HCT116 (cell line): Measurements from ENCODE around the gene CLEC19A. TPM values are rescaled to one million over a fixed set of nuclear protein-coding genes. Genes with fewer than 3 reads are reported as not detected.
A peak's percentile ranks its signal among the peaks of the same experiment; 100 is the strongest.

Source experiments
- ATAC-seq: fragments of 200-7000 bp; cut with Tn5 transposase; 2 replicates; pipeline ENCODE4 v1.9.1; 2020; ENCODE audit warnings: mild to moderate bottlenecking, moderate library complexity
- BruUV-seq: library from RNA; stranded (reverse); fragments of 400-500 nt; replicated peaks from 2 replicates; lab custom pipeline; 2021; lab: Mats Ljungman, UMichigan
- CTCF ChIA-PET: fragments of 300-600 bp; sonication (Branson Sonifier 250); formaldehyde crosslinking; loops from one replicate; lab custom pipeline; 2021; ENCODE audit warnings: antibody characterized with exemption; lab: Charles Lee
- POLR2A ChIA-PET: fragments of 300-600, 350-600 bp; sonication (Branson Sonifier 250); formaldehyde crosslinking; loops from one replicate; lab custom pipeline; 2021; ENCODE audit warnings: antibody characterized with exemption; lab: Charles Lee
- RAD21 ChIA-PET, 2 experiments: fragments of 300-600 bp; sonication (Branson Sonifier 250); formaldehyde crosslinking; loops; one replicate each; lab custom pipeline; 2023; ENCODE audit warnings: low total read pairs in 2 of 2; ENCODE audit not compliant: uncharacterized antibody in 2 of 2, unreplicated experiment in 2 of 2, low non-redundant PET in 1 of 2; lab: Charles Lee
- DNase-seq: peaks from one replicate; pipeline ENCODE4 v3.0.0-alpha.2; 2010; ENCODE audit warnings: low read depth, low spot score
- H2AFZ ChIP-seq: fragments of 200-600 bp; shearing (Covaris generic), sonication (generic); 2 replicates; pipeline ENCODE4 v1.6.1; 2017; ENCODE audit warnings: low read depth, mixed run types, mixed read lengths, antibody characterized with exemption, low read length; ENCODE audit not compliant: poor library complexity, severe bottlenecking
- H3K27ac ChIP-seq: 2 replicates; pipeline ENCODE4 v1.5.1; 2012; ENCODE audit warnings: low read depth, low read length
- H3K27me3 ChIP-seq: fragments of 200-600 bp; sonication (generic); 2 replicates; pipeline ENCODE4 v1.6.1; 2016; ENCODE audit warnings: mixed run types, low read length, mixed read lengths; ENCODE audit not compliant: insufficient read depth
- H3K36me3 ChIP-seq, 2 experiments: fragments of 200-500 bp in 1 of 2; fragments of 200-600 bp in 1 of 2; sonication (Bioruptor generic) in 1 of 2; sonication (generic) in 1 of 2; 2 replicates each; pipeline versions ENCODE4 v1.5.1 to v1.6.1; 2014 to 2016; ENCODE audit warnings: low read length in 2 of 2, inconsistent platforms in 1 of 2, mixed read lengths in 1 of 2, mixed run types in 1 of 2; ENCODE audit not compliant: insufficient read depth in 2 of 2, control insufficient read depth in 1 of 2
- H3K4me1 ChIP-seq, 2 experiments: fragments of 200-600 bp in 1 of 2; sonication (generic) in 1 of 2; 2 replicates each; pipeline versions ENCODE4 v1.5.1 to v1.6.1; 2012 to 2017; ENCODE audit warnings: low read length in 2 of 2, inconsistent platforms in 1 of 2, mild to moderate bottlenecking in 1 of 2, mixed read lengths in 1 of 2, mixed run types in 1 of 2, moderate library complexity in 1 of 2; ENCODE audit not compliant: insufficient read depth in 2 of 2, control insufficient read depth in 1 of 2
- H3K4me2 ChIP-seq: fragments of 200-600 bp; sonication (generic); 2 replicates; pipeline ENCODE4 v1.6.1; 2017; ENCODE audit warnings: mixed run types, low read length, mixed read lengths
- H3K4me3 ChIP-seq, 2 experiments: fragments of 200-600 bp in 1 of 2; sonication (generic) in 1 of 2; replicated peaks in 1 of 2; 2 replicates each; pipeline ENCODE4 v1.5.1; 2011 to 2016; ENCODE audit warnings: low read length in 2 of 2, control low read depth in 1 of 2, low read depth in 1 of 2, mild to moderate bottlenecking in 1 of 2, mixed read lengths in 1 of 2, mixed run types in 1 of 2
- H3K79me2 ChIP-seq: fragments of 200-600 bp; sonication (generic); 2 replicates; pipeline ENCODE4 v1.6.1; 2017; ENCODE audit warnings: mild to moderate bottlenecking, mixed run types, low read length, moderate library complexity, mixed read lengths; ENCODE audit not compliant: insufficient read depth
- H3K9ac ChIP-seq: fragments of 200-600 bp; sonication (generic); 2 replicates; pipeline ENCODE4 v1.6.1; 2016; ENCODE audit warnings: low read length, mixed read lengths
- H3K9me2 ChIP-seq: fragments of 200-600 bp; sonication (generic), shearing (Covaris generic); 2 replicates; pipeline ENCODE4 v1.6.1; 2017; ENCODE audit warnings: mixed run types, mild to moderate bottlenecking, moderate library complexity; ENCODE audit not compliant: insufficient read depth
- H3K9me3 ChIP-seq, 2 experiments: fragments of 200-500 bp in 1 of 2; fragments of 200-600 bp in 1 of 2; sonication (Bioruptor generic) in 1 of 2; sonication (generic) in 1 of 2; 2 replicates each; pipeline ENCODE4 v1.6.1; 2014 to 2017; ENCODE audit warnings: low read length in 2 of 2, mixed read lengths in 2 of 2, inconsistent platforms in 1 of 2, low read depth in 1 of 2, mild to moderate bottlenecking in 1 of 2, mixed run types in 1 of 2, moderate library complexity in 1 of 2; ENCODE audit not compliant: control insufficient read depth in 1 of 2, insufficient read depth in 1 of 2
- H4K20me1 ChIP-seq: fragments of 200-600 bp; sonication (generic), shearing (Covaris generic); 2 replicates; pipeline ENCODE4 v1.6.1; 2017; ENCODE audit warnings: mixed run types, mild to moderate bottlenecking, moderate library complexity; ENCODE audit not compliant: insufficient read depth
- JUND ChIP-seq: IDR thresholded peaks from 2 replicates; pipeline ENCODE4 v1.6.1; 2012
- ZFX ChIP-seq: fragments of 450-650 bp; IDR thresholded peaks from 2 replicates; pipeline ENCODE4 v1.6.1; 2017
- intact Hi-C: fragments of 100-400 bp; cut with micrococcal nuclease; formaldehyde crosslinking; loops from 2 replicates; pipeline ENCODE4 v1.10.0; 2022
- total RNA-seq: library from RNA; stranded (reverse); gene quantifications from one replicate; pipeline ENCODE4 v1.2.1, GENCODE V29; 2021; ENCODE audit not compliant: unreplicated experiment
- TF ChIP-seq, protein P1 (sequence below): IDR thresholded peaks from 2 replicates; pipeline ENCODE4 v1.6.1; 2012
- TF ChIP-seq, protein P2 (sequence below): IDR thresholded peaks from 2 replicates; pipeline ENCODE4 v1.6.1; 2012; ENCODE audit warnings: low read depth
- TF ChIP-seq, protein P3 (sequence below), 3 experiments: fragments of 200-600 bp in 1 of 3; sonication (generic) in 1 of 3; IDR thresholded peaks in 2 of 3; conservative IDR thresholded peaks in 1 of 3; 2 replicates each; pipeline ENCODE4 v1.5.1; 2012 to 2017; ENCODE audit warnings: low read depth in 2 of 3, low read length in 2 of 3, antibody characterized with exemption in 1 of 3, borderline replicate concordance in 1 of 3, control low read depth in 1 of 3, mild to moderate bottlenecking in 1 of 3, mixed read lengths in 1 of 3, mixed run types in 1 of 3, moderate library complexity in 1 of 3; ENCODE audit not compliant: insufficient read depth in 1 of 3

Gene CLEC19A
- total RNA-seq, 1 experiment from 2014 or later = not detected

DNA sequence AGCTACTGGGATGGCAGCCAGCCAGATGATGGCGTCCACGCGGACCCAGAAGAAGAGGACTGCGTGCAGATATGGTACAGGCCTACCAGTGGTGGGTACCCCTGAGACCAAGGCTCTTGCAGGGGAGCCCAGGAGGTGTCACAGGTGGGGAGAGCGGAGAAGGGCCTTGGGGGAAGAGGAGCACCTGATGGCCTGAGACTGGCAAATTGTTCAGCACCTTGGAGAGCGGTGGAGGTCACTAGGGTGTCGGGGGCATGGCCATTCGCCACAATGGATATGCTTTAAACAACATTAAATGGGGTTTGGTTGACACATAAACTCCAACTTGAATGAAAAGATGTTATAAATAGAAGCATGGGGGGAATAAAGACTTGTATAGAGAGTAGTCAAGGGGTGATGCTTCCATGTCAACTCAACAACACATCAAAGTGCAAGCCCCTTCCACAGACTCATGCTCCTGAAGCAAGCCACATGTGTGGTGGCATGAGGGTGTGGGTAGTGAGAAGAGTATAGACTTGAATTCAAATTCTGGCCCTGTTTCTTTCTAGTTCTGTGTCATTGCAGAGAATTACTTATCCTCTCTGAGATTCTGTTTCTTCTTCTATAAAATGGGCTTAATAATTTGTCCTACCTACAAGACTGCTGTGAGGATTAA, 22.2 kb downstream of the CLEC19A start:
- no peaks in the 10 kb centered on the region for H3K9me3 ChIP-seq
- DNase-seq (no peak), ATAC-seq (no peak)
- no TSS peak for BruUV-seq
- H3K4me2 ChIP-seq = no peak overlapping the region
- H2AFZ ChIP-seq = no peak overlapping the region
- no peaks in the 10 kb centered on the region for H3K79me2 ChIP-seq
- ChIA-PET CTCF (no interaction called here), RAD21 (no interaction called here), POLR2A (no interaction called here)
- peaks cover 0 to 5% of the 10 kb centered on the region in 2 experiments; a peak in 1 of 4 replicates for H3K4me1 ChIP-seq
- H3K27ac ChIP-seq = no peak overlapping the region
- H3K9me2 ChIP-seq = no peaks in the 10 kb centered on the region
- no peaks in the 10 kb centered on the region for H3K36me3 ChIP-seq
- H3K9ac ChIP-seq = no peak overlapping the region
- intact Hi-C loops = no loop called here
- H3K27me3 ChIP-seq = no peaks in the 10 kb centered on the region
- no peak overlapping the region for H3K4me3 ChIP-seq
- no peaks in the 10 kb centered on the region for H4K20me1 ChIP-seq
- TF ChIP-seq, protein P1, sequence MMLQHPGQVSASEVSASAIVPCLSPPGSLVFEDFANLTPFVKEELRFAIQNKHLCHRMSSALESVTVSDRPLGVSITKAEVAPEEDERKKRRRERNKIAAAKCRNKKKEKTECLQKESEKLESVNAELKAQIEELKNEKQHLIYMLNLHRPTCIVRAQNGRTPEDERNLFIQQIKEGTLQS = no peak
- TF ChIP-seq, protein P2, sequence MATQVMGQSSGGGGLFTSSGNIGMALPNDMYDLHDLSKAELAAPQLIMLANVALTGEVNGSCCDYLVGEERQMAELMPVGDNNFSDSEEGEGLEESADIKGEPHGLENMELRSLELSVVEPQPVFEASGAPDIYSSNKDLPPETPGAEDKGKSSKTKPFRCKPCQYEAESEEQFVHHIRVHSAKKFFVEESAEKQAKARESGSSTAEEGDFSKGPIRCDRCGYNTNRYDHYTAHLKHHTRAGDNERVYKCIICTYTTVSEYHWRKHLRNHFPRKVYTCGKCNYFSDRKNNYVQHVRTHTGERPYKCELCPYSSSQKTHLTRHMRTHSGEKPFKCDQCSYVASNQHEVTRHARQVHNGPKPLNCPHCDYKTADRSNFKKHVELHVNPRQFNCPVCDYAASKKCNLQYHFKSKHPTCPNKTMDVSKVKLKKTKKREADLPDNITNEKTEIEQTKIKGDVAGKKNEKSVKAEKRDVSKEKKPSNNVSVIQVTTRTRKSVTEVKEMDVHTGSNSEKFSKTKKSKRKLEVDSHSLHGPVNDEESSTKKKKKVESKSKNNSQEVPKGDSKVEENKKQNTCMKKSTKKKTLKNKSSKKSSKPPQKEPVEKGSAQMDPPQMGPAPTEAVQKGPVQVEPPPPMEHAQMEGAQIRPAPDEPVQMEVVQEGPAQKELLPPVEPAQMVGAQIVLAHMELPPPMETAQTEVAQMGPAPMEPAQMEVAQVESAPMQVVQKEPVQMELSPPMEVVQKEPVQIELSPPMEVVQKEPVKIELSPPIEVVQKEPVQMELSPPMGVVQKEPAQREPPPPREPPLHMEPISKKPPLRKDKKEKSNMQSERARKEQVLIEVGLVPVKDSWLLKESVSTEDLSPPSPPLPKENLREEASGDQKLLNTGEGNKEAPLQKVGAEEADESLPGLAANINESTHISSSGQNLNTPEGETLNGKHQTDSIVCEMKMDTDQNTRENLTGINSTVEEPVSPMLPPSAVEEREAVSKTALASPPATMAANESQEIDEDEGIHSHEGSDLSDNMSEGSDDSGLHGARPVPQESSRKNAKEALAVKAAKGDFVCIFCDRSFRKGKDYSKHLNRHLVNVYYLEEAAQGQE = peak; percentile 76

DNA sequence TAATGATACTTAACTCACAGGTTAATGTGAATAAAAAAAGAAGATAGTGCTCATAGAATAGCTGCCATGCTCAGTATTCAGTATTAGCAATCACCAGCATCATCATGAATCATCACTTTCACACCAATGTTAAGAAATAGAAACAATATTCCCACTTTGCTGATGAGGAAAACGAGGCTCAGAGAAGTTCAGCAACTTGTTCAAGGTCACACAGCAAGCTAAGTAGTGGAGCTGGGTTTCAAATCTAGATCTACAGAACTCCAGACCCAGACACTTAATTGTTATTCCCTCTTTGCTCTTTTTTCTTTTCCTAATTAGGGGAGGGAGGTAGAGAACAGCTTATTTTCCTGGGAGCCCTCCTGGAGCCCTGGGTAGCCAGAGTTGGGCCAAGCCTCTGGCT, 22.9 kb downstream of the CLEC19A start:
- intact Hi-C loops = no loop called here

More for the DNA sequence above, 22.9 kb downstream of the CLEC19A start:
- Histone ChIP-seq H3K9ac (no peak overlapping the region), H3K27ac (no peak overlapping the region), H3K36me3 (no peaks in the 10 kb centered on the region), H3K9me3 (no peaks in the 10 kb centered on the region), H4K20me1 (no peaks in the 10 kb centered on the region), H3K79me2 (no peaks in the 10 kb centered on the region), H2AFZ (no peak overlapping the region), H3K4me1 (peaks cover 0 to 5% of the 10 kb centered on the region in 2 experiments; a peak in 1 of 4 replicates), H3K4me3 (no peak overlapping the region), H3K4me2 (no peak overlapping the region), H3K27me3 (no peaks in the 10 kb centered on the region), H3K9me2 (no peaks in the 10 kb centered on the region)
- POLR2A ChIA-PET = no interaction called here
- DNase-seq (no peak), ATAC-seq (no peak)
- CTCF ChIA-PET = no interaction called here
- RAD21 ChIA-PET = no interaction called here
- no TSS peak for BruUV-seq
- TF ChIP-seq, protein P3, sequence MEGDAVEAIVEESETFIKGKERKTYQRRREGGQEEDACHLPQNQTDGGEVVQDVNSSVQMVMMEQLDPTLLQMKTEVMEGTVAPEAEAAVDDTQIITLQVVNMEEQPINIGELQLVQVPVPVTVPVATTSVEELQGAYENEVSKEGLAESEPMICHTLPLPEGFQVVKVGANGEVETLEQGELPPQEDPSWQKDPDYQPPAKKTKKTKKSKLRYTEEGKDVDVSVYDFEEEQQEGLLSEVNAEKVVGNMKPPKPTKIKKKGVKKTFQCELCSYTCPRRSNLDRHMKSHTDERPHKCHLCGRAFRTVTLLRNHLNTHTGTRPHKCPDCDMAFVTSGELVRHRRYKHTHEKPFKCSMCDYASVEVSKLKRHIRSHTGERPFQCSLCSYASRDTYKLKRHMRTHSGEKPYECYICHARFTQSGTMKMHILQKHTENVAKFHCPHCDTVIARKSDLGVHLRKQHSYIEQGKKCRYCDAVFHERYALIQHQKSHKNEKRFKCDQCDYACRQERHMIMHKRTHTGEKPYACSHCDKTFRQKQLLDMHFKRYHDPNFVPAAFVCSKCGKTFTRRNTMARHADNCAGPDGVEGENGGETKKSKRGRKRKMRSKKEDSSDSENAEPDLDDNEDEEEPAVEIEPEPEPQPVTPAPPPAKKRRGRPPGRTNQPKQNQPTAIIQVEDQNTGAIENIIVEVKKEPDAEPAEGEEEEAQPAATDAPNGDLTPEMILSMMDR (IDR thresholded peaks at IDR 0.05 in 2 of 3, conservative IDR thresholded peaks at IDR 0.05 in 1 of 3; ENCODE audit: borderline replicate concordance in 1 of 3, insufficient read depth in 1 of 3, low read depth in 2 of 3, low read length in 2 of 3) = no peak
- TF ChIP-seq ZFX (no peak), JUND (no peak)
